K562 (cell line): Measurements from ENCODE around the gene MMP17. TPM values are rescaled to one million over a fixed set of nuclear protein-coding genes. Genes with fewer than 3 reads are reported as not detected.

Experiments used
- ARID2 ChIP-seq: fragments of 450-650 bp; IDR thresholded peaks from 2 replicates; pipeline ENCODE4 v1.6.1; 2017; ENCODE audit warnings: antibody characterized with exemption, mild to moderate bottlenecking
- ATF6 ChIP-seq: sonication (generic); formaldehyde crosslinking; IDR thresholded peaks from 2 replicates; pipeline ENCODE4 v1.4.0; 2020; ENCODE audit warnings: mild to moderate bottlenecking, missing genetic modification reagents
- BCOR ChIP-seq: fragments of 450-650 bp; IDR thresholded peaks from 2 replicates; pipeline ENCODE4 v1.6.1; 2016
- CSDE1 ChIP-seq, 2 experiments: fragments of 450-650 bp; IDR thresholded peaks; 2 replicates each; pipeline ENCODE4 v1.6.1; 2016; ENCODE audit warnings: mild to moderate bottlenecking in 1 of 2
- CTBP1 ChIP-seq: fragments of 450-650 bp; IDR thresholded peaks from 2 replicates; pipeline ENCODE4 v1.6.1; 2016; ENCODE audit warnings: borderline replicate concordance
- CTCF ChIP-seq, 3 experiments: IDR thresholded peaks in 2 of 3; conservative IDR thresholded peaks in 1 of 3; 2 replicates each; pipeline ENCODE4 v1.5.1; 2011 to 2012; ENCODE audit warnings: low read length in 3 of 3, mild to moderate bottlenecking in 3 of 3, control low read depth in 2 of 3, improper control_type of control experiment in 1 of 3, inconsistent platforms in 1 of 3, low read depth in 1 of 3, mixed read lengths in 1 of 3, moderate library complexity in 1 of 3; ENCODE audit not compliant: insufficient read depth in 2 of 3
- ETS1 ChIP-seq: conservative IDR thresholded peaks from 2 replicates; pipeline ENCODE4 v1.6.1; 2011; ENCODE audit warnings: low read depth, mild to moderate bottlenecking, low read length; ENCODE audit not compliant: control insufficient read depth
- FOXP4 ChIP-seq: sonication (generic); formaldehyde crosslinking; IDR thresholded peaks from 2 replicates; pipeline ENCODE4 v1.8.0; 2022; ENCODE audit warnings: mild to moderate bottlenecking, missing genetic modification reagents, borderline replicate concordance
- MAZ ChIP-seq, 2 experiments: fragments of 450-650 bp in 1 of 2; sonication (generic) in 1 of 2; formaldehyde crosslinking; IDR thresholded peaks in 1 of 2; conservative IDR thresholded peaks in 1 of 2; 2 replicates each; pipeline versions ENCODE4 v1.4.0 to v1.5.0; 2020; ENCODE audit warnings: mild to moderate bottlenecking in 1 of 2, missing genetic modification reagents in 1 of 2
- MECOM ChIP-seq: fragments of 250-450 bp; sonication (Bioruptor Pico); IDR thresholded peaks from 2 replicates; pipeline ENCODE4 v1.8.0; 2022; ENCODE audit warnings: inconsistent platforms
- NFXL1 ChIP-seq: fragments of 450-650 bp; formaldehyde crosslinking; IDR thresholded peaks from 2 replicates; pipeline ENCODE4 v1.4.0; 2021; ENCODE audit warnings: mild to moderate bottlenecking
- NR0B1 ChIP-seq: fragments of 450-650 bp; IDR thresholded peaks from one replicate; pipeline ENCODE4 v1.6.1; 2018; ENCODE audit warnings: mild to moderate bottlenecking, moderate library complexity; ENCODE audit not compliant: partially characterized antibody
- NRF1 ChIP-seq, 2 experiments: fragments of 450-650 bp; IDR thresholded peaks in 1 of 2; conservative IDR thresholded peaks in 1 of 2; 2 replicates each; pipeline ENCODE4 v1.6.1; 2014; ENCODE audit warnings: mild to moderate bottlenecking in 2 of 2
- PCBP1 ChIP-seq: fragments of 200-400 bp; formaldehyde crosslinking; IDR thresholded peaks from 2 replicates; pipeline ENCODE4 v1.6.1; 2018; ENCODE audit warnings: mild to moderate bottlenecking, low read depth, low read length; ENCODE audit not compliant: poor library complexity, severe bottlenecking
- RBM14 ChIP-seq: fragments of 200-400 bp; formaldehyde crosslinking; IDR thresholded peaks from 2 replicates; pipeline ENCODE4 v1.6.1; 2018; ENCODE audit warnings: low read depth, mild to moderate bottlenecking, low read length, moderate library complexity, borderline replicate concordance; ENCODE audit not compliant: insufficient read depth
- TCF7 ChIP-seq: sonication (generic); IDR thresholded peaks from 2 replicates; pipeline ENCODE4 v1.6.1; 2016; ENCODE audit warnings: antibody characterized with exemption, borderline replicate concordance
- ZNF24 ChIP-seq: fragments of 450-650 bp; IDR thresholded peaks from 2 replicates; pipeline ENCODE4 v1.6.1; 2016
- ZSCAN29 ChIP-seq: fragments of 450-650 bp; IDR thresholded peaks from 2 replicates; pipeline ENCODE4 v1.6.1; 2017
- polyA plus RNA-seq, 8 experiments: library from polyadenylated mRNA; depleted of rRNA in 4 of 8; stranded (reverse) in 5 of 8; unstranded in 3 of 8; fragments of >200 nt; fragmentation: Nextera tagmentation in 2 of 8; fragmentation: Illumina TruSeq in 1 of 8; extraction: Ambion mirVana in 2 of 8; extraction: Trizol in 1 of 8; gene quantifications; 2 replicates each; pipeline versions ENCODE4 v1.2.1 to v1.2.3, GENCODE V29; 2011 to 2014; ENCODE audit warnings: inconsistent platforms in 1 of 8, missing spikeins in 1 of 8
- total RNA-seq, 7 experiments: library from RNA; depleted of rRNA in 6 of 7; stranded (reverse); fragments of >200 nt in 6 of 7; fragmentation: Illumina TruSeq in 2 of 7; extraction: Trizol in 2 of 7; gene quantifications; 2 replicates each; pipeline versions ENCODE4 v1.2.1 to v1.2.3, GENCODE V29; 2011 to 2021; ENCODE audit warnings: low replicate concordance in 1 of 7

The MMP17 gene
- total and polyA plus RNA-seq, 9 of the 15 experiments (the other 6 are each of a cell fraction or from before 2014, with no cell fraction given): 1.1 to 21.2 (median 17.1) TPM; not detected in 2

GRCh38 chr12:131830335-131830913, 2.2 kb downstream of the MMP17 start (continued):
- 0 out of 2 replicates have a peak, but pooled peaks have one; percentile 16 for TF ChIP-seq RBM14
- TF ChIP-seq PCBP1: peak; percentile 87
- TF ChIP-seq TCF7: no peak
- peak; percentile 87 to 97 for TF ChIP-seq MAZ (CRISPR knock-in tag; conservative IDR thresholded peaks at IDR 0.05 in 1 of 2, IDR thresholded peaks at IDR 0.05 in 1 of 2)
- no peak for TF ChIP-seq NFXL1 (CRISPR knock-in tag)
- TF ChIP-seq NR0B1: no peak
- 0 out of 2 replicates have a peak, but pooled peaks have one; percentile 31 for TF ChIP-seq ATF6 (CRISPR knock-in tag)
- TF ChIP-seq CTBP1: peak; percentile 75; the same call in 1 of the 2 replicates
- TF ChIP-seq ZNF24: 0 out of 2 replicates have a peak, but pooled peaks have one; percentile 13
- no peak for TF ChIP-seq ZSCAN29
- TF ChIP-seq CSDE1 (IDR thresholded peaks at IDR 0.05): no peak
- TF ChIP-seq CTCF (IDR thresholded peaks at IDR 0.05 in 2 of 3, conservative IDR thresholded peaks at IDR 0.05 in 1 of 3; ENCODE audit: insufficient read depth in 2 of 3, low read depth in 1 of 3, low read length in 3 of 3): peak; percentile 75 to 91 (median 84)
- 0 out of 2 replicates have a peak, but pooled peaks have one; percentile 29 for TF ChIP-seq ETS1
- TF ChIP-seq MECOM: no peak
- 0 out of 2 replicates have a peak, but pooled peaks have one; percentile 37 for TF ChIP-seq ARID2
- TF ChIP-seq NRF1 (conservative IDR thresholded peaks at IDR 0.05 in 1 of 2, IDR thresholded peaks at IDR 0.05 in 1 of 2): peak in 1 of 2 experiments; percentile 37; a peak in 3 of 4 replicates
- no peak for TF ChIP-seq BCOR
- peak; percentile 45; the same call in 1 of the 2 replicates for TF ChIP-seq FOXP4 (CRISPR knock-in tag)
